Nephron (organoid): ENCODE data around the gene NPY2R.

Source experiments
- H3K27ac Mint-ChIP-seq, 3 experiments: 2 replicates each; pipeline ENCODE4 v1.8.0; 2020; ENCODE audit warnings: mixed read lengths in 3 of 3, mild to moderate bottlenecking in 2 of 3, moderate library complexity in 1 of 3
- H3K27me3 Mint-ChIP-seq: 2 replicates; pipeline ENCODE4 v1.8.0; 2021; ENCODE audit warnings: low read depth, mild to moderate bottlenecking, moderate library complexity, mixed read lengths
- H3K36me3 Mint-ChIP-seq: 2 replicates; pipeline ENCODE4 v1.8.0; 2020; ENCODE audit warnings: low read depth, mixed read lengths
- H3K4me1 Mint-ChIP-seq: 2 replicates; pipeline ENCODE4 v1.8.0; 2020; ENCODE audit warnings: mixed read lengths
- H3K4me3 Mint-ChIP-seq, 3 experiments: 2 replicates each; pipeline ENCODE4 v1.8.0; 2020; ENCODE audit warnings: mild to moderate bottlenecking in 3 of 3, mixed read lengths in 3 of 3, moderate library complexity in 2 of 3
- H3K9me3 Mint-ChIP-seq: 2 replicates; pipeline ENCODE4 v1.8.0; 2020; ENCODE audit warnings: mixed read lengths
- TF ChIP-seq, protein P1 (sequence below), 3 experiments: fragments of 200-600 bp; sonication (generic); IDR thresholded peaks; one replicate each; pipeline ENCODE4 v1.5.0; 2021; ENCODE audit warnings: antibody characterized with exemption in 3 of 3; ENCODE audit not compliant: unreplicated experiment in 3 of 3

Gene NPY2R, protein sequence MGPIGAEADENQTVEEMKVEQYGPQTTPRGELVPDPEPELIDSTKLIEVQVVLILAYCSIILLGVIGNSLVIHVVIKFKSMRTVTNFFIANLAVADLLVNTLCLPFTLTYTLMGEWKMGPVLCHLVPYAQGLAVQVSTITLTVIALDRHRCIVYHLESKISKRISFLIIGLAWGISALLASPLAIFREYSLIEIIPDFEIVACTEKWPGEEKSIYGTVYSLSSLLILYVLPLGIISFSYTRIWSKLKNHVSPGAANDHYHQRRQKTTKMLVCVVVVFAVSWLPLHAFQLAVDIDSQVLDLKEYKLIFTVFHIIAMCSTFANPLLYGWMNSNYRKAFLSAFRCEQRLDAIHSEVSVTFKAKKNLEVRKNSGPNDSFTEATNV

DNA sequence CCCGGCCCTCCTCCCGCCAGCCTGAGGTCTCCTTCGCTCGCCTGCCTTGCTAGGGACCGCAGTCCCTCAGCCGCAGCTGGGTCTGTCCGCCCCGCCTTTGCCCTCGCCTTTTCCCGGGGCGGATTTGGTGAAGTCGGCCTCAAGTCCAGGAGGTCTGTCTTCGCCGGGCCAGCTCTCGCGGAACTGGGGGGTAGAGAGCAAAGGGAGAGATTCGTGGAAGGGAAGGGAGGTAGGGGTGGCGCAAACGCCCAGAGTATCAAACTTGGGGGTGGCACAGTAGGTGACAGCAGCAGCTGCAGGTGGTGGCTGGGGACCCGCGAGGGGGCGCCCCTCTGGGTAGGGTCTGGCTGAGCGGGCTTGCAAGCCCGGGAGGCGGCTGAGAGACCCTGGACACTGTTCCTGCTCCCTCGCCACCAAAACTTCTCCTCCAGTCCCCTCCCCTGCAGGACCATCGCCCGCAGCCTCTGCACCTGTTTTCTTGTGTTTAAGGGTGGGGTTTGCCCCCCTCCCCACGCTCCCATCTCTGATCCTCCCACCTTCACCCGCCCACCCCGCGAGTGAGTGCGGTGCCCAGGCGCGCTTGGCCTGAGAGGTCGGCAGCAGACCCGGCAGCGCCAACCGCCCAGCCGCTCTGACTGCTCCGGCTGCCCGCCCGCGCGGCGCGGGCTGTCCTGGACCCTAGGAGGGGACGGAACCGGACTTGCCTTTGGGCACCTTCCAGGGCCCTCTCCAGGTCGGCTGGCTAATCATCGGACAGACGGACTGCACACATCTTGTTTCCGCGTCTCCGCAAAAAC lies at the start of gene NPY2R:
Gene NPY2R (plus strand): TSS at position 379 of the 797 bp plus-strand sequence. CDS start 5,304 bp downstream, outside the sequence.
- TF ChIP-seq, protein P1, sequence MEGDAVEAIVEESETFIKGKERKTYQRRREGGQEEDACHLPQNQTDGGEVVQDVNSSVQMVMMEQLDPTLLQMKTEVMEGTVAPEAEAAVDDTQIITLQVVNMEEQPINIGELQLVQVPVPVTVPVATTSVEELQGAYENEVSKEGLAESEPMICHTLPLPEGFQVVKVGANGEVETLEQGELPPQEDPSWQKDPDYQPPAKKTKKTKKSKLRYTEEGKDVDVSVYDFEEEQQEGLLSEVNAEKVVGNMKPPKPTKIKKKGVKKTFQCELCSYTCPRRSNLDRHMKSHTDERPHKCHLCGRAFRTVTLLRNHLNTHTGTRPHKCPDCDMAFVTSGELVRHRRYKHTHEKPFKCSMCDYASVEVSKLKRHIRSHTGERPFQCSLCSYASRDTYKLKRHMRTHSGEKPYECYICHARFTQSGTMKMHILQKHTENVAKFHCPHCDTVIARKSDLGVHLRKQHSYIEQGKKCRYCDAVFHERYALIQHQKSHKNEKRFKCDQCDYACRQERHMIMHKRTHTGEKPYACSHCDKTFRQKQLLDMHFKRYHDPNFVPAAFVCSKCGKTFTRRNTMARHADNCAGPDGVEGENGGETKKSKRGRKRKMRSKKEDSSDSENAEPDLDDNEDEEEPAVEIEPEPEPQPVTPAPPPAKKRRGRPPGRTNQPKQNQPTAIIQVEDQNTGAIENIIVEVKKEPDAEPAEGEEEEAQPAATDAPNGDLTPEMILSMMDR (IDR thresholded peaks at IDR 0.05; ENCODE audit: unreplicated experiment in 3 of 3): peak in 2 of 3 experiments; percentile 12 to 50
- peak within 1 kb of the TSS in 1 of 3 experiments; percentile 32 for H3K27ac Mint-ChIP-seq

DNA sequence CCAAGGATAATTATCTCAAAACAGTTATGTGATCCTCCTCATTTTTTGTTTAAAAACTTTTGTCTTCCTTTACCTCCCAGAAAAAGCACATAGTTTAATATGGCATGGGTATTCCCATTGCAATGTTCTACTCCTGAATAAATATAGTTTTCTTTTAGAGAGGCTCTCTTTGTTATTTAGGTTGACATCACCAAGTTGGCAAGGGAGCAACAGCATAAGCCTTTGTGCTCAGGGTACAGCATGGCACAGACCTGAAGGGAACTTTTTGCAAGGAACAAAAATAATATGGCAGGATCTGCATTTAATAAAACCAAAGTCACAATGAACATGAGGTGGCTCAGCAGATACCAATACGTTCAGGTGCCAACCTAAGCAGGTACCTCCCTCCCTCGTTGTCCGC lies 47.1 kb upstream of the NPY2R start:
- H3K27ac Mint-ChIP-seq: no peak overlapping the region
- no peaks in the 10 kb centered on the region for H3K27me3 Mint-ChIP-seq
- TF ChIP-seq, protein P1 (IDR thresholded peaks at IDR 0.05; ENCODE audit: unreplicated experiment in 3 of 3): no peak
- no peaks in the 10 kb centered on the region for H3K36me3 Mint-ChIP-seq
- no peaks in the 10 kb centered on the region for H3K4me1 Mint-ChIP-seq
- no peaks in the 10 kb centered on the region for H3K9me3 Mint-ChIP-seq
- no peak overlapping the region for H3K4me3 Mint-ChIP-seq

More for the DNA sequence above, at the start of gene NPY2R:
- Mint-ChIP-seq H3K4me1 (peaks cover 11% of the 10 kb centered on the region), H3K9me3 (no peaks in the 10 kb centered on the region), H3K27me3 (peaks cover 73% of the 10 kb centered on the region), H3K4me3 (peak within 1 kb of the TSS; percentile 74 to 86 (median 81)), H3K36me3 (no peaks in the 10 kb centered on the region)

DNA sequence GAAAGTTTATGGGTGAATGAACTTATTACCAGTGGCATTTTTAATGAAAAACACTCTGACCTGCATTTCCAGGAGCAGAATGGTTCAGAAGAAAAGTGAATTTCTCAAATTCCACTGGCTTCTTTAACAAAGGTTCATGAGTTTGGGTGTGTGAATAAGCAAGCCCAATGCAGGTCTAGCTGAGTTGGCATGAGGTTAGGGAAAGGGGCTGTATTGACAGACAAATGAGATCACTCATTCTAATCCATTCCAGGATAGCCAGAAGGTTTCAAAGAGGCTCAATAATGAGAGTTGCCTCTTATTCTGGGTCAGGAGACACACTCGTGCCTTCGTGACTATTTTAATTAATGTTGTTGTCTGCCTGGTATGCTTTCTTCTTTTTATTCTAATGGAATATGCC lies 43.7 kb upstream of the NPY2R start:
- Mint-ChIP-seq H3K27ac (no peak overlapping the region), H3K36me3 (no peaks in the 10 kb centered on the region), H3K27me3 (no peaks in the 10 kb centered on the region), H3K4me3 (no peak overlapping the region), H3K9me3 (no peaks in the 10 kb centered on the region), H3K4me1 (no peaks in the 10 kb centered on the region)
- TF ChIP-seq, protein P1 (IDR thresholded peaks at IDR 0.05; ENCODE audit: unreplicated experiment in 3 of 3): no peak

DNA sequence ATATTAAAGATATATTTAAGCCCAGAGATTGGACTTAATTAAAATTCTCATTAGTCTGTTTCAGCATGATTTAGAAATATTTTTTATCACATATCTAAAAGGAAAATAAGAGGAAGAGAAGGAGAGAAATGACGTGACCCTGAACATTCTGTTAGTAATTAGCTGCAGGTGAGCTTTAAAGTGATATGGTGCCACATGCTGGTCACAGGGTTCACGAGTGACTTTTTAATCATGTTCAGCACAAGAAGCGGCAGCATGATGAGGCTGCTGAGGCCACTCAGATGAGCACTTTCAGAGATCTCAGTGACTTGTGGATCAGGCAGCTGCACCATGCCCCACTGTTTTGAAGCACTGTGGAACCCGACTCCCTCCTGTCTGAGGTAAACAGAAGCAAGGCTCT lies 37.9 kb upstream of the NPY2R start:
- Mint-ChIP-seq H3K27ac (no peak overlapping the region), H3K27me3 (no peaks in the 10 kb centered on the region)

DNA sequence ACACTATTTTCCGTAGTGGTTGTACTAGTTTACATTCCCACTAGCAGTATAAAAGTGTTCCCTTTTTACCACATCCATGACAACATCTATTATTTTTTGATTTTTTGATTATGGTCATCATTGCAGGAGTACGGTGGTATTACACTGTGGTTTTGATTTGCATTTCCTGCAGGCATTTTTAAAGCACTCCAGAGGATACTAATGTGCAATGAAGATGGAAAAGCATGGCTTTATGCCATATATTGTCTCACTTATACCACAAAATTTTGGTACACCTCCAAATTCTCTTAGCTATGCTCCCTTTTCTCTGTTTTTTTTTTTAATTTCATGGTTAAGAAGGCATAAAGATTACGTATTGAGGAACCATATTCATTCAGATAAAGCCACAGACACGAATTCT lies 35.1 kb upstream of the NPY2R start:
- H3K36me3 Mint-ChIP-seq: no peaks in the 10 kb centered on the region
- no peaks in the 10 kb centered on the region for H3K4me1 Mint-ChIP-seq
- TF ChIP-seq, protein P1 (IDR thresholded peaks at IDR 0.05; ENCODE audit: unreplicated experiment in 3 of 3): no peak

More for the DNA sequence above, 37.9 kb upstream of the NPY2R start:
- H3K9me3 Mint-ChIP-seq: no peaks in the 10 kb centered on the region
- TF ChIP-seq, protein P1 (IDR thresholded peaks at IDR 0.05; ENCODE audit: unreplicated experiment in 3 of 3): no peak
- H3K4me1 Mint-ChIP-seq: no peaks in the 10 kb centered on the region
- no peaks in the 10 kb centered on the region for H3K36me3 Mint-ChIP-seq
- no peak overlapping the region for H3K4me3 Mint-ChIP-seq

More for the DNA sequence above, 35.1 kb upstream of the NPY2R start:
- H3K4me3 Mint-ChIP-seq: no peak overlapping the region
- H3K9me3 Mint-ChIP-seq: no peaks in the 10 kb centered on the region
- H3K27ac Mint-ChIP-seq: no peak overlapping the region
- H3K27me3 Mint-ChIP-seq: no peaks in the 10 kb centered on the region
